ENCODE data around the gene GAGE12C.
"Not testable (repeated sequence)": the region's sequence is repeated elsewhere in the genome, so short reads cannot be mapped to it uniquely, and the experiment has no call there.

GAGE12C gene, protein sequence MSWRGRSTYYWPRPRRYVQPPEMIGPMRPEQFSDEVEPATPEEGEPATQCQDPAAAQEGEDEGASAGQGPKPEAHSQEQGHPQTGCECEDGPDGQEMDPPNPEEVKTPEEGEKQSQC

DNA sequence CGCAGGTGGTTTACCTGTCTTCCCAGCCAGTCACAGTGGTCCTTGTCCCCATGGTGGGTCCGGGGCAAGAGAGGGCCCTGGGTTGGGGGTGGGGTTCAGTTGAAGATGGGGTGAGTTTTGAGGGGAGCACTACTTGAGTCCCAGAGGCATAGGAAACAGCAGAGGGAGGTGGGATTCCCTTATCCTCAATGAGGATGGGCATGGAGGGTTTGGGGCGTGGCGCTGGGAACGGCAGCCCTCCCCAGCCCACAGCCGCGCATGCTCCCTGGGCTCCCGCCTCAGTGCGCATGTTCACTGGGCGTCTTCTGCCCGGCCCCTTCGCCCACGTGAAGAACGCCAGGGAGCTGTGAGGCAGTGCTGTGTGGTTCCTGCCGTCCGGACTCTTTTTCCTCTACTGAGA, at the start of gene GAGE12C:
Gene GAGE12C (plus strand): TSS at position 301 of the 400 bp plus-strand sequence. CDS start 1,155 bp downstream, outside the sequence.
- not testable (repeated sequence) for DNase-seq

DNA sequence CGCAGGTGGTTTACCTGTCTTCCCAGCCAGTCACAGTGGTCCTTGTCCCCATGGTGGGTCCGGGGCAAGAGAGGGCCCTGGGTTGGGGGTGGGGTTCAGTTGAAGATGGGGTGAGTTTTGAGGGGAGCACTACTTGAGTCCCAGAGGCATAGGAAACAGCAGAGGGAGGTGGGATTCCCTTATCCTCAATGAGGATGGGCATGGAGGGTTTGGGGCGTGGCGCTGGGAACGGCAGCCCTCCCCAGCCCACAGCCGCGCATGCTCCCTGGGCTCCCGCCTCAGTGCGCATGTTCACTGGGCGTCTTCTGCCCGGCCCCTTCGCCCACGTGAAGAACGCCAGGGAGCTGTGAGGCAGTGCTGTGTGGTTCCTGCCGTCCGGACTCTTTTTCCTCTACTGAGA, 9.5 kb downstream of the GAGE12C start, which contains the start of gene GAGE12D:
Gene GAGE12D (plus strand): TSS at position 301 of the 400 bp plus-strand sequence. CDS start 1,155 bp downstream, outside the sequence.
- not testable (repeated sequence) for DNase-seq

DNA sequence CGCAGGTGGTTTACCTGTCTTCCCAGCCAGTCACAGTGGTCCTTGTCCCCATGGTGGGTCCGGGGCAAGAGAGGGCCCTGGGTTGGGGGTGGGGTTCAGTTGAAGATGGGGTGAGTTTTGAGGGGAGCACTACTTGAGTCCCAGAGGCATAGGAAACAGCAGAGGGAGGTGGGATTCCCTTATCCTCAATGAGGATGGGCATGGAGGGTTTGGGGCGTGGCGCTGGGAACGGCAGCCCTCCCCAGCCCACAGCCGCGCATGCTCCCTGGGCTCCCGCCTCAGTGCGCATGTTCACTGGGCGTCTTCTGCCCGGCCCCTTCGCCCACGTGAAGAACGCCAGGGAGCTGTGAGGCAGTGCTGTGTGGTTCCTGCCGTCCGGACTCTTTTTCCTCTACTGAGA, 19.0 kb downstream of the GAGE12C start, which contains the start of gene GAGE12E:
Gene GAGE12E (plus strand): TSS at position 301 of the 400 bp plus-strand sequence. CDS start 1,155 bp downstream, outside the sequence.
- DNase-seq = not testable (repeated sequence)

DNA sequence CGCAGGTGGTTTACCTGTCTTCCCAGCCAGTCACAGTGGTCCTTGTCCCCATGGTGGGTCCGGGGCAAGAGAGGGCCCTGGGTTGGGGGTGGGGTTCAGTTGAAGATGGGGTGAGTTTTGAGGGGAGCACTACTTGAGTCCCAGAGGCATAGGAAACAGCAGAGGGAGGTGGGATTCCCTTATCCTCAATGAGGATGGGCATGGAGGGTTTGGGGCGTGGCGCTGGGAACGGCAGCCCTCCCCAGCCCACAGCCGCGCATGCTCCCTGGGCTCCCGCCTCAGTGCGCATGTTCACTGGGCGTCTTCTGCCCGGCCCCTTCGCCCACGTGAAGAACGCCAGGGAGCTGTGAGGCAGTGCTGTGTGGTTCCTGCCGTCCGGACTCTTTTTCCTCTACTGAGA, 28.6 kb downstream of the GAGE12C start, which contains the start of gene GAGE12F:
Gene GAGE12F (plus strand): TSS at position 301 of the 400 bp plus-strand sequence. CDS start 1,155 bp downstream, outside the sequence.
- DNase-seq = not testable (repeated sequence)

DNA sequence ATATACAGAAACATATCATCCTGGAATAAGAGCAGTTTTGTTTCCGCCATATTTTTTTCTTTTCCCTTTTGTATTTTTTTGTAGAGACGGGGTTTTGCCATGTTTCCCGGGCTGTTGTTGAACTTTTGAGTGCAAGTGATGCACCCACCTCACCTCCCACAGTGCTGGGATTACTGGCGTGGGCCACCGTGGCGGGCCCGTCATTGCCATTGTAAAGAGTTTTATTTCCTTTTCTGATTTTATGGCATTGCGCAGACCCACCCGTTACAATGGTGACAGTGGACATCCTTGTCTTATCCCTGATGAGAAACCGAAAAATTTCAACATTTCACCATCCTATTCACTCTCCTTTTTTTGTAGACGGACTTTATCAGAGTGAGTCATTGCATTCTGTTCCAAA, 36.8 kb downstream of the GAGE12C start:
- not testable (repeated sequence) for DNase-seq

DNA sequence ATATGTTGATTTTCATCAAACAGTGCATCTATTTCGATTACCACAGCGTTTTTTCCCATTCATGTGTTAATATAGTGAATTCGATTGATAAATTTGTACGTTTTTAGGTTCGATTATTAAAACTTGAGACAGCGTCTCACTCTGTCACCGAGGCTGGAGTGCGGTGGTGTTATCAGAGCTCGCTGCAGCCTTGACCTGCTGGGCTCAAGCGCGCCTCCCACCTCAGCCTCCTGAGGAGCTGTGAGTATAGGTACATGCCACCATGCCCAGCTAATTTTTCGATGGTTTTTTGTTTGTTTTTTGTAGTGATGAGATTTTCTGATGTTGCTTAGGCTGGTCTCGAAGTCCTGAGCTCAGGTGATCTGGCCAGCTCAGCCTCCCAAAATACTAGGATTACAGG, 37.2 kb downstream of the GAGE12C start:
- DNase-seq = not testable (repeated sequence)

DNA sequence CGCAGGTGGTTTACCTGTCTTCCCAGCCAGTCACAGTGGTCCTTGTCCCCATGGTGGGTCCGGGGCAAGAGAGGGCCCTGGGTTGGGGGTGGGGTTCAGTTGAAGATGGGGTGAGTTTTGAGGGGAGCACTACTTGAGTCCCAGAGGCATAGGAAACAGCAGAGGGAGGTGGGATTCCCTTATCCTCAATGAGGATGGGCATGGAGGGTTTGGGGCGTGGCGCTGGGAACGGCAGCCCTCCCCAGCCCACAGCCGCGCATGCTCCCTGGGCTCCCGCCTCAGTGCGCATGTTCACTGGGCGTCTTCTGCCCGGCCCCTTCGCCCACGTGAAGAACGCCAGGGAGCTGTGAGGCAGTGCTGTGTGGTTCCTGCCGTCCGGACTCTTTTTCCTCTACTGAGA, 38.1 kb downstream of the GAGE12C start, which contains the start of gene GAGE12G:
Gene GAGE12G (plus strand): TSS at position 301 of the 400 bp plus-strand sequence. CDS start 1,155 bp downstream, outside the sequence.
- not testable (repeated sequence) for DNase-seq

DNA sequence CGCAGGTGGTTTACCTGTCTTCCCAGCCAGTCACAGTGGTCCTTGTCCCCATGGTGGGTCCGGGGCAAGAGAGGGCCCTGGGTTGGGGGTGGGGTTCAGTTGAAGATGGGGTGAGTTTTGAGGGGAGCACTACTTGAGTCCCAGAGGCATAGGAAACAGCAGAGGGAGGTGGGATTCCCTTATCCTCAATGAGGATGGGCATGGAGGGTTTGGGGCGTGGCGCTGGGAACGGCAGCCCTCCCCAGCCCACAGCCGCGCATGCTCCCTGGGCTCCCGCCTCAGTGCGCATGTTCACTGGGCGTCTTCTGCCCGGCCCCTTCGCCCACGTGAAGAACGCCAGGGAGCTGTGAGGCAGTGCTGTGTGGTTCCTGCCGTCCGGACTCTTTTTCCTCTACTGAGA, 47.7 kb downstream of the GAGE12C start, which contains the start of gene GAGE12H:
Gene GAGE12H (plus strand): TSS at position 301 of the 400 bp plus-strand sequence. CDS start 1,155 bp downstream, outside the sequence.
- not testable (repeated sequence) for DNase-seq
